Body of pancreas (tissue), 4 donors: ENCODE measurements around the gene PRSS1.

ENCODE experiments used
- CTCF ChIP-seq, 7 experiments: fragments of 450-650 bp in 4 of 7; fragments of 200-600 bp in 3 of 7; sonication (generic) in 3 of 7; IDR thresholded peaks; one replicate each; pipeline ENCODE4 v1.5.1; 2016 to 2019; ENCODE audit warnings: antibody characterized with exemption in 7 of 7
- POLR2A ChIP-seq, 3 donors: fragments of 450-650 bp; IDR thresholded peaks; one replicate each; pipeline ENCODE4 v1.6.1; 2016; ENCODE audit warnings: antibody characterized with exemption in 3 of 3, mild to moderate bottlenecking in 2 of 3

- TF ChIP-seq POLR2A (IDR thresholded peaks at IDR 0.05) (peak in 1 of 3 donors; percentile 25), CTCF (IDR thresholded peaks at IDR 0.05) (no peak)
These were observed 39.4 kb upstream of the PRSS1 start for GRCh38 chr7:142709921-142710320.
